ENCODE results near the gene GEMIN4. TPM values are rescaled to one million over a fixed set of nuclear protein-coding genes. Genes with fewer than 3 reads are reported as not detected.
"Not testable (repeated sequence)": the region's sequence is repeated elsewhere in the genome, so short reads cannot be mapped to it uniquely, and the experiment has no call there.

GEMIN4 gene
- total RNA-seq, 6 donors from 2014 or later = 17.6 to 79.6 (median 21.5) TPM

- 35 to 52% methylated on average over 7 of the region's 7 CpGs for WGBS, 2 donors
- Histone ChIP-seq H3K27ac (peak overlapping the region in 3 of 4 donors; percentile 32 to 55 (median 53)), H3K9me3 (no peaks in the 10 kb centered on the region), H3K27me3 (no peaks in the 10 kb centered on the region), H3K4me3 (peak overlapping the region in 1 of 4 donors; percentile 10), H3K4me1 (peaks cover 9 to 34% (median 21%) of the 10 kb centered on the region in 4 donors), H3K36me3 (peaks cover 6 to 44% (median 36%) of the 10 kb centered on the region in 4 donors)
- no peak for TF ChIP-seq POLR2AphosphoS5 (IDR thresholded peaks at IDR 0.05)
- TF ChIP-seq EP300 (IDR thresholded peaks at IDR 0.05) = no peak
- no peak for TF ChIP-seq CTCF (IDR thresholded peaks at IDR 0.05)
- no peak for TF ChIP-seq POLR2A (IDR thresholded peaks at IDR 0.05)
- ATAC-seq (ENCODE audit: low FRiP score in 2 of 2) (peak in 1 of 2 donors; percentile 27), DNase-seq (no peak)
These were observed 52.7 kb downstream of the GEMIN4 start for GRCh38 chr17:699345-699744.

- WGBS, 2 donors = 91 to 98% methylated on average over 2 of the region's 2 CpGs
- peak overlapping the region in 1 of 4 donors; percentile 11 for H3K27ac ChIP-seq
- not testable (repeated sequence) for DNase-seq; ATAC-seq (ENCODE audit: low FRiP score in 2 of 2); H3K4me3 ChIP-seq; H3K27me3 ChIP-seq; H3K9me3 ChIP-seq
- peaks cover 6 to 55% (median 45%) of the 10 kb centered on the region in 4 donors for H3K36me3 ChIP-seq
- peaks cover 9 to 25% (median 17%) of the 10 kb centered on the region in 4 donors for H3K4me1 ChIP-seq
These were observed 54.0 kb downstream of the GEMIN4 start for GRCh38 chr17:698096-698495.

- 91% methylated on average over 8 of the region's 8 CpGs for WGBS, 2 donors
- peaks cover 6 to 58% (median 45%) of the 10 kb centered on the region in 4 donors for H3K36me3 ChIP-seq
These were observed 54.4 kb downstream of the GEMIN4 start for GRCh38 chr17:697682-698081.

GRCh38 chr17:696369-696768 is 55.7 kb downstream of the GEMIN4 start:
- H3K27ac ChIP-seq = no peak overlapping the region
- H3K4me3 ChIP-seq = no peak overlapping the region
- no peak for DNase-seq
- H3K27me3 ChIP-seq = no peaks in the 10 kb centered on the region
- TF ChIP-seq CTCF (IDR thresholded peaks at IDR 0.05) = no peak
- no peak for TF ChIP-seq EP300 (IDR thresholded peaks at IDR 0.05)
- TF ChIP-seq POLR2AphosphoS5 (IDR thresholded peaks at IDR 0.05) = no peak
- TF ChIP-seq POLR2A (IDR thresholded peaks at IDR 0.05) = no peak
- peaks cover 6 to 69% (median 42%) of the 10 kb centered on the region in 4 donors for H3K36me3 ChIP-seq
- H3K4me1 ChIP-seq = peaks cover 9 to 20% (median 16%) of the 10 kb centered on the region in 4 donors
- 76 to 77% methylated on average over 2 of the region's 2 CpGs for WGBS, 2 donors
- ATAC-seq (ENCODE audit: low FRiP score in 2 of 2) = no peak
- no peaks in the 10 kb centered on the region for H3K9me3 ChIP-seq

More at GRCh38 chr17:697682-698081, 54.4 kb downstream of the GEMIN4 start:
- ATAC-seq (ENCODE audit: low FRiP score in 2 of 2) = no peak
- TF ChIP-seq EP300 (IDR thresholded peaks at IDR 0.05) (no peak), POLR2AphosphoS5 (IDR thresholded peaks at IDR 0.05) (no peak), CTCF (IDR thresholded peaks at IDR 0.05) (no peak), POLR2A (IDR thresholded peaks at IDR 0.05) (no peak)
- Histone ChIP-seq H3K4me3 (no peak overlapping the region), H3K9me3 (no peaks in the 10 kb centered on the region), H3K27ac (peak overlapping the region in 1 of 4 donors; percentile 11), H3K27me3 (no peaks in the 10 kb centered on the region), H3K4me1 (peaks cover 9 to 20% (median 16%) of the 10 kb centered on the region in 4 donors)
- DNase-seq = no peak

Other genes with a start within 250 kb of the GEMIN4 start
- gene VPS53, start 37.4 kb downstream of the GEMIN4 start, total RNA-seq = 100 to 1,000 TPM in 1 of 6 donors, 10 to 100 TPM in 5; 32.2 to 101 (median 64.7) TPM
- gene TLCD3A, start 19.7 kb downstream of the GEMIN4 start, total RNA-seq = 10 to 100 TPM in 4 of 6 donors, 1 to 10 TPM in 2; 5.1 to 37.8 (median 11.7) TPM
- 10 to 100 TPM; 41.0 to 92.2 (median 51.8) TPM for gene GLOD4, start 30.0 kb upstream of the GEMIN4 start, total RNA-seq
- gene MRM3, start 30.1 kb upstream of the GEMIN4 start, total RNA-seq = 10 to 100 TPM in 5 of 6 donors, 1 to 10 TPM in 1; 9.8 to 17.8 (median 13.2) TPM
- gene NXN, start 227.5 kb upstream of the GEMIN4 start, total RNA-seq = 10 to 100 TPM; 32.4 to 63.1 (median 52.2) TPM
- gene TIMM22, start 244.9 kb upstream of the GEMIN4 start, total RNA-seq = 10 to 100 TPM in 2 of 6 donors, 1 to 10 TPM in 4; 6.3 to 13.5 (median 8.9) TPM